IPS-20b (cell line): ENCODE data around the gene PSMD14.

Experiments used
- H3K27ac ChIP-seq: one replicate; pipeline ENCODE4 v1.5.1; 2013; ENCODE audit warnings: low read length
- H3K27me3 ChIP-seq: 2 replicates; pipeline ENCODE4 v1.6.1; 2013; ENCODE audit warnings: mild to moderate bottlenecking, low read length, inconsistent platforms; ENCODE audit not compliant: insufficient read depth
- H3K36me3 ChIP-seq: 2 replicates; pipeline ENCODE4 v1.6.1; 2013; ENCODE audit warnings: low read depth, mild to moderate bottlenecking, inconsistent platforms, low read length, moderate library complexity; ENCODE audit not compliant: insufficient read depth
- H3K4me1 ChIP-seq: 2 replicates; pipeline ENCODE4 v1.6.1; 2013; ENCODE audit warnings: mild to moderate bottlenecking, control low read depth, inconsistent platforms, low read length, moderate library complexity; ENCODE audit not compliant: insufficient read depth
- H3K4me3 ChIP-seq: 2 replicates; pipeline ENCODE4 v1.5.1; 2013; ENCODE audit warnings: mild to moderate bottlenecking, low read length, inconsistent platforms
- H3K9ac ChIP-seq: 2 replicates; pipeline ENCODE4 v1.6.1; 2013; ENCODE audit warnings: low read depth, mild to moderate bottlenecking, inconsistent platforms, low read length, moderate library complexity
- H3K9me3 ChIP-seq: 2 replicates; pipeline ENCODE4 v1.6.1; 2013; ENCODE audit warnings: mild to moderate bottlenecking, low read depth, low read length, inconsistent platforms; ENCODE audit not compliant: insufficient read depth

PSMD14 gene

DNA sequence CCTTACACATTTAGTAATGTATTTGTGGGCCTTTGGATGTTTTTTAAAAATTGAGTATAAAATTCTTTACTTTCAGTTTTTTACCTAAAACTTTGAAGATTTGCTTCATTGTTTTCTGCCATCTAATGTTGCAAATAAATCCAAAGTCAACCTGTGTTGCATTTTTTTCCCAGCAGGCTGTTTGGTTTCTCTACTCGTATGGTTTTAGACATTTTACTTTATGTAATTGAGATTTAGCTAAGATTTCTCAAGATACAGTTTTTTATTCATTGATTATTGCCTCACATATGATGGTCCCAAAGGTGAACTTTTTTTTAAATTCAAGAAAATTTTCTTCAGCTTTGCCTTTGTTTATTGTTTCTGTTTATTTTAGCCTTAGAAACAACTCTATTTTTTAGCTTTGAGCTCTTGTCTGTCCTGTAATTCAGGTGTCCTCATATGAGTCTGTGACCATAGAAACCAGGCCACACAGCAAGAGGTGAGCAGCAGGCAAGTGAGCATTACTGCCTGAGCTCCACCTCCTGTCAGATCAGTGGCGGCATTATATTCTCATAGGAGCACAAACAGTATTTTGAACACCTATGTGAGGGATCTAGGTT lies 54.4 kb downstream of the PSMD14 start:
- H3K27ac ChIP-seq: no peak overlapping the region
- H3K9ac ChIP-seq: no peak overlapping the region
- no peak overlapping the region for H3K4me3 ChIP-seq
- peaks cover 23% of the 10 kb centered on the region for H3K9me3 ChIP-seq
- peaks cover 15% of the 10 kb centered on the region for H3K4me1 ChIP-seq
- peaks cover 1% of the 10 kb centered on the region; the same call in 1 of the 2 replicates for H3K36me3 ChIP-seq
- H3K27me3 ChIP-seq: no peaks in the 10 kb centered on the region

DNA sequence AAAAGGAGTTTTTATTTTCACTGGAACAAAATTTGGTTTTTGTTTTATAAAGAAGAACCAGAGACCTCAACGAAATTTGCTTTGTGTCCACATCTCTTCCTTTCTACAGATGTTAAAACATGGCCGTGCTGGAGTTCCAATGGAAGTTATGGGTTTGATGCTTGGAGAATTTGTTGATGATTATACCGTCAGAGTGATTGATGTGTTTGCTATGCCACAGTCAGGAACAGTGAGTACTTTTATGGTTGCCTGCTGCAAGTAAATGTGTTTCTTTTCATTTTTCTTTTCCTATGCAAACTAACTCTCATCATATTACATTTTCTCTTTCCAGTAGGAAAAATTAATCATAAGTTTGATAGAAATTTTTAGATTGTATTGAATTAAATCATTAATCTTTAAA lies 59.5 kb downstream of the PSMD14 start:
- H3K9ac ChIP-seq: no peak overlapping the region
- H3K36me3 ChIP-seq: peaks cover 27% of the 10 kb centered on the region; the same call in 1 of the 2 replicates
- no peaks in the 10 kb centered on the region for H3K27me3 ChIP-seq
- H3K27ac ChIP-seq: no peak overlapping the region
- H3K9me3 ChIP-seq: peaks cover 4% of the 10 kb centered on the region; the same call in 1 of the 2 replicates
- peaks cover 53% of the 10 kb centered on the region for H3K4me1 ChIP-seq
- H3K4me3 ChIP-seq: no peak overlapping the region

DNA sequence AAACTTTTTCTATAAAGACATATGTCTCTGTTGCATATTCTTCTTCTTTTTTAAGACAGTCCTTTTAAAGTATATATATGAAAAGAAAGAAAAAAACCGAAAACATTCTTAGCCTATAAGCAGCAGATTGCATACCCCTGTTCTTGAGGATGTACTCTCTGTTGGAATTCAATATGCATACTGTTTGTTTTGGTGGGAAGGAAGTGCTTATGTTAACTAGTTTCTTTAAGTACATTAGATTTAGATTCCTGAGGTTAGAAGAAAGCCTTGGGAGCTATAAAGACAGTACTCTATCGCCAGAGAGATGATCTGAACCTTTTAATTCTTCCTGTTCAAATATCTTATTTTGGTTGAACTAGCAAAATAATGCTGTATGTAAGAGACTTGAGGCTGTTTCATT lies 61.1 kb downstream of the PSMD14 start:
- H3K27ac ChIP-seq: no peak overlapping the region

DNA sequence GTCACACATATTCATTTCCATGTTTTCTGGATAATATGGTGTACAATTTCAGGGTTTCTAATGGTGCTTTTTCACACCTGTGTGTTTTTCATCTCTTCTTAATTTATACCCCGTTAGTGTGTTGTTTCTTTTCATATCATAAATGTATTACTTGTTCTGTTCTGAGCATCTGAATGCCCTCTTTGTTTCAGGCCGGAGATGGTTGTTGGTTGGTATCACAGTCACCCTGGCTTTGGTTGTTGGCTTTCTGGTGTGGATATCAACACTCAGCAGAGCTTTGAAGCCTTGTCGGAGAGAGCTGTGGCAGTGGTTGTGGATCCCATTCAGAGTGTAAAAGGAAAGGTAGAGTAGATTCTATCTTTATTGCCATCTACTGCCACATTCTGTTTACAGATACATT lies 62.8 kb downstream of the PSMD14 start:
- H3K27me3 ChIP-seq: no peaks in the 10 kb centered on the region
- no peak overlapping the region for H3K4me3 ChIP-seq
- H3K27ac ChIP-seq: no peak overlapping the region
- H3K9me3 ChIP-seq: no peaks in the 10 kb centered on the region
- H3K9ac ChIP-seq: no peak overlapping the region
- H3K4me1 ChIP-seq: peaks cover 61% of the 10 kb centered on the region
- H3K36me3 ChIP-seq: peaks cover 27% of the 10 kb centered on the region; the same call in 1 of the 2 replicates

More for the DNA sequence above, 61.1 kb downstream of the PSMD14 start:
- Histone ChIP-seq H3K9ac (no peak overlapping the region), H3K4me3 (peak overlapping the region; percentile 44; the same call in 1 of the 2 replicates), H3K9me3 (no peaks in the 10 kb centered on the region), H3K36me3 (peaks cover 27% of the 10 kb centered on the region; the same call in 1 of the 2 replicates), H3K4me1 (peaks cover 56% of the 10 kb centered on the region), H3K27me3 (no peaks in the 10 kb centered on the region)

- H3K9me3 ChIP-seq: no peaks in the 10 kb centered on the region
- H3K36me3 ChIP-seq: peaks cover 27% of the 10 kb centered on the region; the same call in 1 of the 2 replicates
- no peak overlapping the region for H3K4me3 ChIP-seq
- no peak overlapping the region for H3K9ac ChIP-seq
- H3K4me1 ChIP-seq: peaks cover 54% of the 10 kb centered on the region
- no peaks in the 10 kb centered on the region for H3K27me3 ChIP-seq
- H3K27ac ChIP-seq: no peak overlapping the region
Observed at GRCh38 chr2:161371869-161372268, 63.6 kb downstream of the PSMD14 start.

- no peaks in the 10 kb centered on the region for H3K27me3 ChIP-seq
- H3K27ac ChIP-seq: no peak overlapping the region
- H3K36me3 ChIP-seq: peaks cover 23% of the 10 kb centered on the region
- H3K4me1 ChIP-seq: peaks cover 35% of the 10 kb centered on the region; the same call in 1 of the 2 replicates
- no peaks in the 10 kb centered on the region for H3K9me3 ChIP-seq
- H3K9ac ChIP-seq: no peak overlapping the region
- no peak overlapping the region for H3K4me3 ChIP-seq
Observed at GRCh38 chr2:161373942-161374341, 65.7 kb downstream of the PSMD14 start.

DNA sequence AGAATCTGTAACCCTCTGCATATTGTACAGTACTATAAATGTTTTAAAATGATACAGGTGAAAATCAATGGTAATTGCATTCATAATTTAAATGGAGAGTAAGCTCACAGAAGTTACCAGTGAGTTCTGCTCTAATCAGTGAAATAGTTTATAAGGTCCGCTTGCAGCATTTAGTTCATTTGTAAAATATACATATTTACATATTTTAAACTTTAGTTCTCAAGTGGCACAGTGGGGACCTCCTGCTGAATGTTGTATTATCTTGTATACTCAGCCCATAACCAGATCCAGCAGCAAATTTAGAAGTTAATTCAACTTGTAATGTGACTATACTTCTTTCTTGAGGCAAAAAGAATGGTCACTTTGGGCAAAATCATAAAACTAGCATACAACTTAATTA lies 66.2 kb downstream of the PSMD14 start:
- peaks cover 23% of the 10 kb centered on the region for H3K36me3 ChIP-seq
- no peak overlapping the region for H3K4me3 ChIP-seq
- no peak overlapping the region for H3K27ac ChIP-seq
- no peak overlapping the region for H3K9ac ChIP-seq
- no peaks in the 10 kb centered on the region for H3K27me3 ChIP-seq
- peaks cover 32% of the 10 kb centered on the region; the same call in 1 of the 2 replicates for H3K4me1 ChIP-seq
- no peaks in the 10 kb centered on the region for H3K9me3 ChIP-seq

DNA sequence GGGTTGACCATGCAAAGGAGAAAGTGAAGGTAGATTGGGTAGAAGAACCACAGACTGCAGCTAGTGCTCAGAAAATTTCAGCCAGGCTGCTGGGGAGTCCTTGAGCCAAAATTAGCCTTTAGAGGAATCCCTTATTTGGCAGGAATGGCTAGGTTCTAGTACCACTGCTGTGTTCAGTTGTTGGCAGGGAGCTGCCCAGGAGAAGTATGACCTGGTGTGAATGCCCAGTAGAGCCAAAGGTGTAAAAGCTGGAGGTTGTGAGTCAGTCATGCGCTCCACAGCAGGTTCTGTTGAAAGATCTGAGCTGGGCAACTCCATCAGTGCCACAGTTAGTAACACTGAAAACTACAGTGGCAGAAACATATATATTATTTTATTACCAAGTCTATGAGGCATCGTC lies 71.5 kb downstream of the PSMD14 start:
- Histone ChIP-seq H3K27me3 (no peaks in the 10 kb centered on the region), H3K9me3 (no peaks in the 10 kb centered on the region), H3K4me1 (peaks cover under 1% of the 10 kb centered on the region; the same call in 1 of the 2 replicates), H3K36me3 (peaks cover 10% of the 10 kb centered on the region), H3K27ac (no peak overlapping the region), H3K9ac (no peak overlapping the region), H3K4me3 (no peak overlapping the region)

- H3K4me3 ChIP-seq: no peak overlapping the region
Observed at GRCh38 chr2:161381546-161381945, 73.3 kb downstream of the PSMD14 start.

DNA sequence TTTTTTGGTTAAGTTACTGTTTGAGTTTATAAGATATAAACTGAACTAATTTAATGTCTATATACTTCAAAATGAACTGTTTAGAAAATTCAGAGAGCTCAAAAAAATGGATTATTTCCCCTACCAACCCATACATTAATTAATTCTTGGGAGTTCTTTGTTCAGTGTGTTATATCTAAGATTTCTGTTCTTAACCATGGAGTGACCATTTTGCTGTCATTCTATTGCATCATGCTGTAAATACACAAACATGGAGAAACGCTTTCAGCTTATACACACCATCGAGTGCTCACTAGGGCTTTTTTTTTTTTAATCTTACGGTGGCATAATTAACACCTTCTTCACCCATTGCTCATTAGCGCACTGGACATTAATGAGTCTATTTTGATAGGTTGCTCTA lies 74.5 kb downstream of the PSMD14 start:
- H3K9ac ChIP-seq: no peak overlapping the region
- H3K4me3 ChIP-seq: no peak overlapping the region
- no peaks in the 10 kb centered on the region for H3K4me1 ChIP-seq
- H3K9me3 ChIP-seq: no peaks in the 10 kb centered on the region
- no peak overlapping the region for H3K27ac ChIP-seq
- H3K36me3 ChIP-seq: peaks cover 26% of the 10 kb centered on the region
- H3K27me3 ChIP-seq: no peaks in the 10 kb centered on the region

More at GRCh38 chr2:161381546-161381945, 73.3 kb downstream of the PSMD14 start:
- H3K9ac ChIP-seq: no peak overlapping the region
- H3K27me3 ChIP-seq: no peaks in the 10 kb centered on the region
- no peaks in the 10 kb centered on the region for H3K4me1 ChIP-seq
- H3K9me3 ChIP-seq: no peaks in the 10 kb centered on the region
- H3K27ac ChIP-seq: no peak overlapping the region
- H3K36me3 ChIP-seq: peaks cover 17% of the 10 kb centered on the region

GRCh38 chr2:161384864-161385263 lies 76.6 kb downstream of the PSMD14 start:
- no peak overlapping the region for H3K4me3 ChIP-seq
- H3K27ac ChIP-seq: no peak overlapping the region
- H3K9ac ChIP-seq: no peak overlapping the region
- H3K36me3 ChIP-seq: peaks cover 21% of the 10 kb centered on the region
- H3K9me3 ChIP-seq: no peaks in the 10 kb centered on the region
- no peaks in the 10 kb centered on the region for H3K4me1 ChIP-seq
- H3K27me3 ChIP-seq: no peaks in the 10 kb centered on the region

DNA sequence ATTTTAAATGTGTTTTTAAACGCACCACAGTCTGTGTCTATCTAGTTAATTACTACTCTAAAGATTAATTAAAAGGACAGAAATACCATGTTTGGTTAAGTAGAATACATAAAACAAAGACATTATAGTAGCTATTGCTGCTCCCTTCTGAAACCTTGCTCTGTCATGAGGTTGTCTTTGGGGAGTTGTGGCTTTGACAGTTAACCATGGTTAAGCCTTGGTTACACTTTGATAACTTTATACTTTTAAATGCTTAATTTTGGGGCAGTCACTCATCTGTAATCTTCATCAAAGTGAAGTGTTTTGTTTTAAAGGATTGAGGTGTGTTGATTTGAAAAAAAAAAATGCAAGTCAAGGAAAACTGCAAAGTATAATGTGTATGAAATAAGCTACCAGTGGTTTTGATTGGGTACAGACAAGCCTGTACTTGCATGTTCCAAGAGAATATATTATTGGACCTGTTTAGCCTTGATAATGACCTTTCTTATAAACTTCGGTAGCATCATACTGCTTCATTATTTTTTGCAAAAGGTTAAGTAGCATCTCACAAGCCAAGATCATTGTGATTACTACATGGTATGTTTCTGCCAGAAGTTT lies 78.1 kb downstream of the PSMD14 start:
- no peak overlapping the region for H3K4me3 ChIP-seq
- no peaks in the 10 kb centered on the region for H3K9me3 ChIP-seq
- H3K9ac ChIP-seq: no peak overlapping the region
- no peaks in the 10 kb centered on the region for H3K27me3 ChIP-seq
- H3K36me3 ChIP-seq: peaks cover 20% of the 10 kb centered on the region
- H3K4me1 ChIP-seq: no peaks in the 10 kb centered on the region
- H3K27ac ChIP-seq: no peak overlapping the region
